MCF 10A (cell line): Measurements from ENCODE around the gene SPX. TPM values are rescaled to one million over a fixed set of nuclear protein-coding genes. Genes with fewer than 3 reads are reported as not detected.
A peak's percentile ranks its signal among the peaks of the same experiment; 100 is the strongest.

Source experiments
- BruUV-seq: library from RNA; stranded (reverse); fragments of 400-500 nt; replicated peaks from 2 replicates; lab custom pipeline; 2021; lab: Mats Ljungman, UMichigan
- CTCF ChIA-PET: fragments of 300-600 bp; sonication (Branson Sonifier 250); formaldehyde crosslinking; extraction: SDS; loops from one replicate; lab custom pipeline; 2021; ENCODE audit warnings: antibody characterized with exemption, inconsistent platforms; lab: Yijun Ruan, JAX
- POLR2A ChIA-PET: fragments of 300-600, 350-650 bp; sonication (Branson Sonifier 250); formaldehyde crosslinking; extraction: SDS; loops from one replicate; lab custom pipeline; 2020; ENCODE audit warnings: antibody characterized with exemption, inconsistent platforms; lab: Yijun Ruan, JAX
- DNase-seq: peaks from one replicate; pipeline ENCODE4 v3.0.0-alpha.2; 2018; ENCODE audit not compliant: unreplicated experiment
- H3K27ac Mint-ChIP-seq: one replicate; pipeline ENCODE4 v1.8.0; 2022; ENCODE audit warnings: mild to moderate bottlenecking, low read depth, mixed read lengths; ENCODE audit not compliant: unreplicated experiment
- H3K27me3 Mint-ChIP-seq: one replicate; pipeline ENCODE4 v1.8.0; 2022; ENCODE audit warnings: mixed read lengths; ENCODE audit not compliant: insufficient read depth, unreplicated experiment
- H3K36me3 Mint-ChIP-seq: one replicate; pipeline ENCODE4 v1.8.0; 2022; ENCODE audit warnings: mild to moderate bottlenecking, moderate library complexity, mixed read lengths; ENCODE audit not compliant: insufficient read depth, unreplicated experiment
- H3K4me1 Mint-ChIP-seq: one replicate; pipeline ENCODE4 v1.8.0; 2022; ENCODE audit warnings: mixed read lengths; ENCODE audit not compliant: insufficient read depth, unreplicated experiment
- H3K4me3 Mint-ChIP-seq: one replicate; pipeline ENCODE4 v1.8.0; 2022; ENCODE audit warnings: mild to moderate bottlenecking, moderate library complexity, mixed read lengths; ENCODE audit not compliant: unreplicated experiment
- H3K9me3 Mint-ChIP-seq: one replicate; pipeline ENCODE4 v1.8.0; 2022; ENCODE audit warnings: mixed read lengths; ENCODE audit not compliant: unreplicated experiment
- CTCF ChIP-seq: fragments of 200-600 bp; IDR thresholded peaks from one replicate; pipeline ENCODE4 v1.8.0; 2022; ENCODE audit warnings: antibody characterized with exemption, mild to moderate bottlenecking; ENCODE audit not compliant: unreplicated experiment
- intact Hi-C: fragments of 100-400 bp; cut with micrococcal nuclease; formaldehyde crosslinking; loops from 2 replicates; pipeline ENCODE4 v1.14.1; 2022
- total RNA-seq: library from RNA; stranded (reverse); gene quantifications from 2 replicates; pipeline ENCODE4 v1.2.3, GENCODE V29; 2022

The SPX gene
- total RNA-seq, 1 experiment from 2014 or later, result 154 TPM

GRCh38 chr12:21518451-21518850 lies 7.6 kb upstream of the SPX start:
- no peak overlapping the region for H3K4me3 Mint-ChIP-seq
- H3K36me3 Mint-ChIP-seq, result peaks cover 33% of the 10 kb centered on the region
- BruUV-seq, result no TSS peak
- intact Hi-C loops, result no loop called here
- no peak for TF ChIP-seq CTCF
- ChIA-PET POLR2A (interaction anchor here (1.1 to 4.1 kb wide), 4 partner anchors 9 to 18 kb away, joined by 3 to 23 read pairs (median 6); partner anchors contain the start of genes GOLT1B and RECQL), CTCF (no interaction called here)
- H3K27me3 Mint-ChIP-seq, result no peaks in the 10 kb centered on the region
- no peak for DNase-seq
- peaks cover 1% of the 10 kb centered on the region for H3K9me3 Mint-ChIP-seq
- H3K27ac Mint-ChIP-seq, result no peak overlapping the region
- H3K4me1 Mint-ChIP-seq, result no peaks in the 10 kb centered on the region

GRCh38 chr12:21521541-21521940 lies 4.6 kb upstream of the SPX start:
- TF ChIP-seq CTCF, result no peak
- H3K27ac Mint-ChIP-seq, result peak overlapping the region; percentile 62
- intact Hi-C loops, result no loop called here
- ChIA-PET POLR2A (interaction anchor here (0.7 to 4.1 kb wide), 2 partner anchors 11 to 20 kb away, joined by 4 to 23 read pairs; partner anchors contain the start of genes GOLT1B and RECQL), CTCF (interaction anchor here (1.5 kb wide), 1 partner anchor 159 kb away, joined by 5 read pairs; no protein-coding TSS in a partner anchor)
- peaks cover 22% of the 10 kb centered on the region for H3K9me3 Mint-ChIP-seq
- no TSS peak for BruUV-seq
- H3K4me3 Mint-ChIP-seq, result no peak overlapping the region
- H3K4me1 Mint-ChIP-seq, result peaks cover 10% of the 10 kb centered on the region
- no peaks in the 10 kb centered on the region for H3K27me3 Mint-ChIP-seq
- H3K36me3 Mint-ChIP-seq, result peaks cover 22% of the 10 kb centered on the region
- no peak for DNase-seq

GRCh38 chr12:21523148-21523547 lies 2.9 kb upstream of the SPX start:
- Mint-ChIP-seq H3K4me1 (peaks cover 17% of the 10 kb centered on the region), H3K9me3 (peaks cover 22% of the 10 kb centered on the region), H3K27ac (no peak overlapping the region), H3K36me3 (peaks cover 11% of the 10 kb centered on the region), H3K4me3 (no peak overlapping the region), H3K27me3 (no peaks in the 10 kb centered on the region)
- POLR2A ChIA-PET, result interaction anchor here (0.6 kb wide), 1 partner anchor 13 kb away, joined by 4 read pairs; no protein-coding TSS in a partner anchor
- intact Hi-C loops, result no loop called here
- no peak for TF ChIP-seq CTCF
- CTCF ChIA-PET, result no interaction called here
- BruUV-seq, result no TSS peak
- no peak for DNase-seq

- Mint-ChIP-seq H3K27me3 (no peaks in the 10 kb centered on the region), H3K27ac (peak overlapping the region; percentile 65), H3K9me3 (peaks cover 22% of the 10 kb centered on the region), H3K36me3 (peaks cover 31% of the 10 kb centered on the region), H3K4me1 (peaks cover 26% of the 10 kb centered on the region), H3K4me3 (peak overlapping the region; percentile 82)
- ChIA-PET POLR2A (interaction anchor here (0.5 to 3.6 kb wide), 12 partner anchors 8 to 131 kb away, joined by 3 to 30 read pairs (median 5); partner anchors contain the start of genes GOLT1B, LDHB, PYROXD1 and RECQL), CTCF (interaction anchor here (0.7 to 1.3 kb wide), 5 partner anchors 21 to 91 kb away, joined by 3 to 4 read pairs (median 3); no protein-coding TSS in a partner anchor)
- TF ChIP-seq CTCF, result no peak
- intact Hi-C loops, result loop anchor here (2.0 to 5.0 kb wide), 2 partner anchors 26 to 130 kb away; partner anchors contain the start of genes GOLT1B, LDHB and RECQL
- no TSS peak for BruUV-seq
- DNase-seq, result peak; percentile 17
Measured at GRCh38 chr12:21526721-21527345, 737 bp downstream of the SPX start.
